ENCODE results near the gene STK40.

The STK40 gene

GRCh38 chr1:36306210-36306901 is 79.4 kb downstream of the STK40 start, which contains the start of gene SH3D21:
SH3D21 (plus strand) TSS chr1:36306368; CDS start chr1:36306421, 53 bp downstream.
- peak; percentile 87 for DNase-seq

- DNase-seq, result no peak
Observed at GRCh38 chr1:36305915-36306209, 79.9 kb downstream of the STK40 start.

- DNase-seq, result no peak
Observed at GRCh38 chr1:36304970-36305914, 80.5 kb downstream of the STK40 start.

GRCh38 chr1:36304521-36304920 is 81.2 kb downstream of the STK40 start:
- DNase-seq, result no peak

- no peak for DNase-seq
Observed at GRCh38 chr1:36303650-36304360, 81.9 kb downstream of the STK40 start.

- no peak for DNase-seq
Observed at GRCh38 chr1:36303244-36303643, 82.5 kb downstream of the STK40 start.

- no peak for DNase-seq
Observed at GRCh38 chr1:36301220-36301619, 84.5 kb downstream of the STK40 start.

- DNase-seq, result no peak
Observed at GRCh38 chr1:36300526-36300925, 85.2 kb downstream of the STK40 start.

- DNase-seq, result no peak
Observed at GRCh38 chr1:36298640-36299039, 87.1 kb downstream of the STK40 start.

GRCh38 chr1:36297062-36297461 is 88.7 kb downstream of the STK40 start:
- no peak for DNase-seq

GRCh38 chr1:36295390-36295789 is 90.3 kb downstream of the STK40 start:
- DNase-seq, result no peak
